DND-41 (cell line): Measurements from ENCODE around the gene TMEM250.

Source experiments
- CTCF ChIP-seq: IDR thresholded peaks from 2 replicates; pipeline ENCODE4 v1.5.1; 2012; ENCODE audit warnings: borderline replicate concordance, low read length, moderate library complexity, mild to moderate bottlenecking; ENCODE audit not compliant: poor library complexity, severe bottlenecking; ENCODE audit errors: extremely low read depth
- EZH2 ChIP-seq: IDR thresholded peaks from 3 replicates; pipeline ENCODE4 v1.6.1; 2012; ENCODE audit warnings: borderline replicate concordance, low read depth, mild to moderate bottlenecking, moderate library complexity, low read length, inconsistent platforms; ENCODE audit not compliant: severe bottlenecking

- TF ChIP-seq CTCF (no peak), EZH2 (no peak)
Measured at GRCh38 chr9:136098210-136098609, 20.5 kb downstream of the TMEM250 start.
